ENCODE results near the gene SNX13.

SNX13 gene

GRCh38 chr7:17774716-17775288 is 165.5 kb downstream of the SNX13 start:
- no peak for DNase-seq (ENCODE audit: low spot score)

- DNase-seq (ENCODE audit: low spot score), result no peak
Observed at GRCh38 chr7:17774248-17774647, 166.0 kb downstream of the SNX13 start.

- DNase-seq (ENCODE audit: low spot score), result no peak
Observed at GRCh38 chr7:17773289-17773626, 167.0 kb downstream of the SNX13 start.

GRCh38 chr7:17772581-17773288 is 167.6 kb downstream of the SNX13 start:
- no peak for DNase-seq (ENCODE audit: low spot score)

GRCh38 chr7:17771901-17772408 is 168.3 kb downstream of the SNX13 start:
- no peak for DNase-seq (ENCODE audit: low spot score)

GRCh38 chr7:17770710-17771375 is 169.5 kb downstream of the SNX13 start:
- no peak for DNase-seq (ENCODE audit: low spot score)

- peak; percentile 71 for DNase-seq (ENCODE audit: low spot score)
Observed at GRCh38 chr7:17769918-17770317, 170.4 kb downstream of the SNX13 start.

GRCh38 chr7:17758008-17758407 is 182.3 kb downstream of the SNX13 start:
- DNase-seq (ENCODE audit: low spot score), result no peak

GRCh38 chr7:17746020-17746530 is 194.2 kb downstream of the SNX13 start:
- no peak for DNase-seq (ENCODE audit: low spot score)

- DNase-seq (ENCODE audit: low spot score), result no peak
Observed at GRCh38 chr7:17745610-17746009, 194.7 kb downstream of the SNX13 start.

- DNase-seq (ENCODE audit: low spot score), result no peak
Observed at GRCh38 chr7:17743316-17743715, 197.0 kb downstream of the SNX13 start.

GRCh38 chr7:17741426-17741825 is 198.9 kb downstream of the SNX13 start:
- no peak for DNase-seq (ENCODE audit: low spot score)

All from ecto neural progenitor cell (in vitro differentiated cells).